ENCODE data around the gene C4orf50.

The C4orf50 gene

DNA sequence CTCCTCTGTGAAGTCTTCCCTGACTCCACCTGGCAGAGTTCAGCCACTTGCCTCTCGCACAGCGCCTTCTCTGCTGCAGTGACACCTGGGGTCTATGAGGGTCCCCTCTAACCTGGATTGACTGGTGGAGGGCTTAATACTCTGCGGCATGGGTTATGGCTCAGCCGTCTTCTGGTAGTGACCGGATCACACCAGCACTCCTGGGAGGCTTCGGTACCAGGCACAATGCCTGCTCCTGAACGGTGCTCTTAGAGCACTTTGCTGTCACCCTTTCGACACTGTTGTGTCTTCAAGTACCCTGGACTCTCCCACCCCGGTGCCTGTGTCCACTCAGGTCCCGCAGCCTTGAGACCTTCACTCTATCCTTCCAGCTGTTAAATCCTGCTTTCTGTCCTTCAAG is 50.0 kb downstream of the C4orf50 start:
- H3K36me3 ChIP-seq (ENCODE audit: control insufficient read depth in 2 of 2, insufficient read depth in 2 of 2, low read length in 2 of 2): no peaks in the 10 kb centered on the region

DNA sequence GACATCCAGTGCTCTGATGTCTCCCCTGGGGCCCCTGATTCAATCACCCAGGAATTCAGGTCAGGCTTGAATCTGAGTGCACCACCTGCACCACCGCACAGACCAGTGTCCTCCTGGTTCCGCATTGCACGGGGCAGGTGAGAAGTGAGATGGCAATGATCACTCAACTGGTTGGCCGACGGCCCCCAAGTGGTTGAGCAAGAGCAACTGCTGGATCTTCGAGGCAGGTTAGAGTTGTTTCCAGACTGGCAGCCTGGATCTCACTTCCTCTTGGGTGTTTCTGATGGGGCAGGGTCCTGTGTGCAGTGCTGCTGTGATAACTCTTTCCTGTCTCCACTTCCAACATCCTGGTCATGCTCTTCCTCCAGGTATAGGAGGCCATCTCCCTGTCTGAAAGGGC is 50.4 kb downstream of the C4orf50 start:
- Histone ChIP-seq H3K4me1 (ENCODE audit: control insufficient read depth, insufficient read depth, low read length) (no peaks in the 10 kb centered on the region), H3K27me3 (ENCODE audit: control insufficient read depth in 1 of 2, insufficient read depth in 2 of 2, low read length in 2 of 2) (peaks cover 11 to 24% of the 10 kb centered on the region in 2 donors), H3K9me3 (ENCODE audit: control insufficient read depth in 2 of 2, low read length in 2 of 2) (no peaks in the 10 kb centered on the region), H3K4me3 (ENCODE audit: low read length in 2 of 2) (no peak overlapping the region), H3K27ac (ENCODE audit: low read length) (no peak overlapping the region), H3K9ac (ENCODE audit: low read length in 2 of 2) (no peak overlapping the region), H3K36me3 (ENCODE audit: control insufficient read depth in 2 of 2, insufficient read depth in 2 of 2, low read length in 2 of 2) (no peaks in the 10 kb centered on the region)

More for the DNA sequence above, 50.0 kb downstream of the C4orf50 start:
- no peak overlapping the region for H3K27ac ChIP-seq (ENCODE audit: low read length)
- peaks cover 12 to 28% of the 10 kb centered on the region in 2 donors for H3K27me3 ChIP-seq (ENCODE audit: control insufficient read depth in 1 of 2, insufficient read depth in 2 of 2, low read length in 2 of 2)
- no peak overlapping the region for H3K9ac ChIP-seq (ENCODE audit: low read length in 2 of 2)
- H3K9me3 ChIP-seq (ENCODE audit: control insufficient read depth in 2 of 2, low read length in 2 of 2): no peaks in the 10 kb centered on the region
- no peak overlapping the region for H3K4me3 ChIP-seq (ENCODE audit: low read length in 2 of 2)
- H3K4me1 ChIP-seq (ENCODE audit: control insufficient read depth, insufficient read depth, low read length): no peaks in the 10 kb centered on the region

DNA sequence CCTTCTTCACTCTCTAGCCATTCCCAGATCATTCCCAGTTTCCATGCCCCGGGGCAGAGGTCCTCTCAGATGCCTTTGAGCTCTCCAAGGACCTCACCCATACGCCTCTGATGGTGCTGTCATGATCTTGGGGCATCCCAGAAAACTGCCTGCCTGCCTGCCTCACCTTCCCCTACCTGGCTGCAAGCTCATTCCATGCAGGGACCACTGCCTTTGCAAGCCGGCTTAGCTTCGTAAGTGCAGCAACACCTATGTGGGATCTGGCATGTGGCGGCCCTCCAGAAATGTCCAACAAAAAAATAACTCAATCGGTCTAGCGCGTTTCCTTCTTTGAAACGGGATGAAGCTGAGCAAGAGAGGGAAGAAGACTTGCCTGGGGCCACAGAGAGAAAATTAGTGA is 53.0 kb downstream of the C4orf50 start:
- no peak overlapping the region for H3K4me3 ChIP-seq (ENCODE audit: low read length in 2 of 2)

DNA sequence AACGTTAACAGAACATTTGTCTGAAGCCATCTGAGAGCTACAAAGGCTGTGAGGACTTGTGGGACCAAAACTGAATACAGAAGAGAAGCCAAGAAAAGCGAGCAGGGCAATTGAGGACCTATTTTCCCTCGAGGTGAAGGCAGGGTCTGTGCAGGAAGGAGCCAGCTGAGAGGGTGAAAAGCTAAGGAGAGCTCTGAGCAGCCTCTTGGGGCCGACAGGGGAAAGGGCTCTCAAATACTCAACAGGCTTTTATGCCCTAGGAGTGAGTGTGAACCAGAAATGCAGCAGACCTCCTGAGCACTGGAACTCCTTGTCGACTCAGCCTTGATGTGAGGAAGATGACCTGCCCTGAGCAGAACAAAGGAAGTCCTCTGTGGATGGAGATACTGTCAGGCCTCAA is 54.2 kb downstream of the C4orf50 start:
- Histone ChIP-seq H3K27me3 (ENCODE audit: control insufficient read depth in 1 of 2, insufficient read depth in 2 of 2, low read length in 2 of 2) (peaks cover 8 to 13% of the 10 kb centered on the region in 2 donors), H3K4me3 (ENCODE audit: low read length in 2 of 2) (no peak overlapping the region), H3K36me3 (ENCODE audit: control insufficient read depth in 2 of 2, insufficient read depth in 2 of 2, low read length in 2 of 2) (no peaks in the 10 kb centered on the region), H3K9me3 (ENCODE audit: control insufficient read depth in 2 of 2, low read length in 2 of 2) (no peaks in the 10 kb centered on the region), H3K9ac (ENCODE audit: low read length in 2 of 2) (no peak overlapping the region), H3K4me1 (ENCODE audit: control insufficient read depth, insufficient read depth, low read length) (no peaks in the 10 kb centered on the region), H3K27ac (ENCODE audit: low read length) (no peak overlapping the region)

More for the DNA sequence above, 53.0 kb downstream of the C4orf50 start:
- Histone ChIP-seq H3K27ac (ENCODE audit: low read length) (no peak overlapping the region), H3K36me3 (ENCODE audit: control insufficient read depth in 2 of 2, insufficient read depth in 2 of 2, low read length in 2 of 2) (no peaks in the 10 kb centered on the region), H3K9me3 (ENCODE audit: control insufficient read depth in 2 of 2, low read length in 2 of 2) (no peaks in the 10 kb centered on the region), H3K27me3 (ENCODE audit: control insufficient read depth in 1 of 2, insufficient read depth in 2 of 2, low read length in 2 of 2) (peaks cover 6 to 15% of the 10 kb centered on the region in 2 donors), H3K4me1 (ENCODE audit: control insufficient read depth, insufficient read depth, low read length) (no peaks in the 10 kb centered on the region), H3K9ac (ENCODE audit: low read length in 2 of 2) (no peak overlapping the region)

DNA sequence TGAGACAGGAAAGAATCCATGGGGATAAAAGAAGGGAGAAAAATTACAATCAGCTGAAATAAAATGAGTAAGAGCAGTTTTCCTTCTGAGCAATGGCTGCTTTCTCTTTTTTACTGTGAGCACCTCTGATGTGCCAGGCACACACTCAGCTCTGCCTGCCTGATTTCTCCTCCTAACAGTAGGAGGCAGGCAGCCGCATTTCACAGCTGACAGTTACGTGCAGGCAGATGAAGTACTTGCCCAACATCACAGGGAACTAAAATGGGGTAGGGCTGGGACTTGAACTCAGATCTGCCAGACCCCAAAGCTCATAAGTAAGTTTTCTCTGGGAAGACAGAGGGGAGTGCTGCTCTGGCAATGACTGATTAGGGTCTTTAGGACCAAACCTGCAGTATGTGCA is 54.6 kb downstream of the C4orf50 start:
- Histone ChIP-seq H3K4me3 (ENCODE audit: low read length in 2 of 2) (no peak overlapping the region), H3K4me1 (ENCODE audit: control insufficient read depth, insufficient read depth, low read length) (no peaks in the 10 kb centered on the region), H3K27me3 (ENCODE audit: control insufficient read depth in 1 of 2, insufficient read depth in 2 of 2, low read length in 2 of 2) (peaks cover 8 to 12% of the 10 kb centered on the region in 2 donors), H3K36me3 (ENCODE audit: control insufficient read depth in 2 of 2, insufficient read depth in 2 of 2, low read length in 2 of 2) (no peaks in the 10 kb centered on the region), H3K27ac (ENCODE audit: low read length) (no peak overlapping the region), H3K9me3 (ENCODE audit: control insufficient read depth in 2 of 2, low read length in 2 of 2) (no peaks in the 10 kb centered on the region), H3K9ac (ENCODE audit: low read length in 2 of 2) (no peak overlapping the region)

DNA sequence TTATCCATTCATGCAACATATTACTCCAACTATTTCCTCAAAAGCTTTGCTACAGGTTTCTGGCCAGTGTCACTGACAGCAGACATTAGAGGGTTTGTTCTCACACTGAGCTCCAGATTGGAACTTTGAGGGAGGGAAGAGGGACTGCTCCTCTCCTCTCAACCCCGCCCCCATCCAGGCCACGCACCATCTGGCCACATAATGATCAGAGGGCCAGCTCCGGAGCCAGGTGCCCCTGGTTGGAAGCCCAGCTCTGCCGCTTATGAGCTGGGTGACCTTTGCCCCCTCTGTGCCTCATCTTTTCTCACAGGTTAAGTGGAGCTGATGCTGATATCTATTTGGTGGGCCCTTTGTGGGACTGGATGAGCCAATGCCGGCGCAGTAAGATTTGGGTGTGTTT is 55.8 kb downstream of the C4orf50 start:
- H3K4me3 ChIP-seq (ENCODE audit: low read length in 2 of 2): no peak overlapping the region
- peaks cover 8 to 15% of the 10 kb centered on the region in 2 donors for H3K27me3 ChIP-seq (ENCODE audit: control insufficient read depth in 1 of 2, insufficient read depth in 2 of 2, low read length in 2 of 2)
- H3K36me3 ChIP-seq (ENCODE audit: control insufficient read depth in 2 of 2, insufficient read depth in 2 of 2, low read length in 2 of 2): no peaks in the 10 kb centered on the region
- H3K9me3 ChIP-seq (ENCODE audit: control insufficient read depth in 2 of 2, low read length in 2 of 2): no peaks in the 10 kb centered on the region
- no peaks in the 10 kb centered on the region for H3K4me1 ChIP-seq (ENCODE audit: control insufficient read depth, insufficient read depth, low read length)
- H3K27ac ChIP-seq (ENCODE audit: low read length): no peak overlapping the region
- no peak overlapping the region for H3K9ac ChIP-seq (ENCODE audit: low read length in 2 of 2)

DNA sequence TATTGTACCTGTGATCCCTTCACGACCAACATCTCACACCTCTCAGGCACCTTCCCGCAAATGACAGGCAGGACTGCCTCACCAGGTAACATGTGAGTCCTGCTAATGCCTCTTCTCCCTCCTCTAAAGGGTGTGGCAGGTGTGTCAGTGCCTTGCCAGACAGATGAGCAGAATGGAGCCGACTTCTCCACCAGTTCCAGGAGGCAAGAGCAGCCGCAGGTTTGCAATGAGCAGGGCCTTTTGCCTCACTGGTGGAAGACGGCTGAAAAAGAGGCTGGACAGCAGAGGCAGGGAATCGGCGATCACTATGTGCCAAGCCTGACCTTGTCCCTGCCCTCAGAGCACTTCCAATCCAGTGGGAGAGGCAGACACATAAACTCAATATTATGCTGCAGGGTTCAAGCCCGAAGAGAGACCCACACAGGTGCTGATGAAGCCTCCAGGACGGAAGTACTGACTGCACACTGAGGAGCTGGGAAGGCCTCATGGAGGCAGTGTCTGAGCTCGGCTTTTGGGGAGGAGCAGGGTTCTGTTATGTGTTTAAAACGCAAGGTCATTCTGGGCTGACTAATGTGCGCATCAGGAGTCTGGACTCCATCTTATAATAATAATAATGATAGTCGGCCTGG is 57.9 kb downstream of the C4orf50 start:
- no peak overlapping the region for H3K9ac ChIP-seq (ENCODE audit: low read length in 2 of 2)
- H3K4me3 ChIP-seq (ENCODE audit: low read length in 2 of 2): no peak overlapping the region
- no peak overlapping the region for H3K27ac ChIP-seq (ENCODE audit: low read length)
- no peaks in the 10 kb centered on the region for H3K36me3 ChIP-seq (ENCODE audit: control insufficient read depth in 2 of 2, insufficient read depth in 2 of 2, low read length in 2 of 2)
- peaks cover 9 to 29% of the 10 kb centered on the region in 2 donors for H3K27me3 ChIP-seq (ENCODE audit: control insufficient read depth in 1 of 2, insufficient read depth in 2 of 2, low read length in 2 of 2)
- H3K9me3 ChIP-seq (ENCODE audit: control insufficient read depth in 2 of 2, low read length in 2 of 2): no peaks in the 10 kb centered on the region
- H3K4me1 ChIP-seq (ENCODE audit: control insufficient read depth, insufficient read depth, low read length): no peaks in the 10 kb centered on the region

DNA sequence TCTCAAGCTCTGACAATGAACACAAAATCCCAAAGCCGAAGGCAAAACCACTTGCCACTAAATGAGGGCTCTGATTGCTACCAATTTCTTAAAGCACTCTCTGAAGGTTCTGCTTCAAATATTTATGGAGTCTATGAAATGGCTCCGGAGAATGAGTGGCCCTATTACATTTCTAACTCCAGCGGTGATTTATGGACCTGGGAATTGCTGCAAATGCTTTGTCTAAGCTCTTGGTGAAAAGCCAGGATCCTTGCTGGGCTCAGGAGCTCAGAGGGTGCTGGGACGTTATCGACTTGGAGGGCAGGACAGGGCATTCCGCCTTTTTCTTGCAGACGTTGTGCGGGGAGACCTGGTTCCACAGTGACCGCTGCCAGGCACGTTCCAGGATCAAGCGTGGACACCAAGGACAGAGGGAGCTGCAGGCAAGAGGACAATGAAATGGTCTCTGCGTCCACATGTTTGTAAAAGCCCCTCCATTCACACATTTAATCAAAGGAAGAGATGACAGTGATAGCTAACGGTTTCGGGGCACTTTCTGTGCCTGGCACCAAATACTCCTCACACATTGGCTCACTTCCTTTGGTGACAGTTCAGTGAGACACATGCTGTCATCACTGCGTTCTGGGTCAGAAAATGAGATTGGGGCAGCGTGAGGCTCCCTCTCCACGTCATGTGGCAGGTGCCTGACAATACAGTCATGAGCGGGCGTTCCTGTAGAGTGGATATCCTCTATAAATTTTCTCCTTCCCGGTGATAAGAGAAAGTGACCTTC is 58.8 kb downstream of the C4orf50 start:
- Histone ChIP-seq H3K4me1 (ENCODE audit: control insufficient read depth, insufficient read depth, low read length) (no peaks in the 10 kb centered on the region), H3K9me3 (ENCODE audit: control insufficient read depth in 2 of 2, low read length in 2 of 2) (no peaks in the 10 kb centered on the region), H3K36me3 (ENCODE audit: control insufficient read depth in 2 of 2, insufficient read depth in 2 of 2, low read length in 2 of 2) (no peaks in the 10 kb centered on the region), H3K27ac (ENCODE audit: low read length) (no peak overlapping the region), H3K9ac (ENCODE audit: low read length in 2 of 2) (no peak overlapping the region), H3K27me3 (ENCODE audit: control insufficient read depth in 1 of 2, insufficient read depth in 2 of 2, low read length in 2 of 2) (peaks cover 8 to 23% of the 10 kb centered on the region in 2 donors), H3K4me3 (ENCODE audit: low read length in 2 of 2) (no peak overlapping the region)

DNA sequence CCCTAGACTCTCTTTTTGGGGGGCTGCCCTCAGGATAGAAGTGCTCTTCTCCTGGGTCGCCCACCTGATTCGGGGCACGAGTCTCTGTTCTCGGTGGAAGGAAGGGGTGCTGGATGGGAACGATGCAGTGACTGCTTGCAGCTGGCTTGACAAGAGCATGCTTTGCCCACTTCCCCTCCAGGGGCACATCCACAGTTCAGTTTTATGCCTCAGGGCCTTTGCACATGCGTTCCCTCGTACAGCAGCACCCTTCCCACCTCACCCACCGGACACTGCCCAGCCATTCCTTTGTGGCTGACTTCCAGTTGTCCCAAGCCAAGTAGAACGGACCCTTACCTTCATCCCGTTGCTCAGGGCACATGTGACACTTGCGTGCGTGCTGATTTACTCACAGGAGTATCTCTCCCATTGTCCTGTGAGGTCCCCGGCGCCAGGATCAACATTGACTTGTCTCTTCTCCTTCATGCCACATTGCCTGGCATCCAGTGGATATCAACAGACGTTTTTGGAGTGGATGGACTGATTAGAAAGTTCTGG is 60.0 kb downstream of the C4orf50 start:
- no peak overlapping the region for H3K4me3 ChIP-seq (ENCODE audit: low read length in 2 of 2)
- peaks cover 10 to 24% of the 10 kb centered on the region in 2 donors for H3K27me3 ChIP-seq (ENCODE audit: control insufficient read depth in 1 of 2, insufficient read depth in 2 of 2, low read length in 2 of 2)
- no peak overlapping the region for H3K9ac ChIP-seq (ENCODE audit: low read length in 2 of 2)
- H3K4me1 ChIP-seq (ENCODE audit: control insufficient read depth, insufficient read depth, low read length): no peaks in the 10 kb centered on the region
- H3K36me3 ChIP-seq (ENCODE audit: control insufficient read depth in 2 of 2, insufficient read depth in 2 of 2, low read length in 2 of 2): no peaks in the 10 kb centered on the region
- no peak overlapping the region for H3K27ac ChIP-seq (ENCODE audit: low read length)
- no peaks in the 10 kb centered on the region for H3K9me3 ChIP-seq (ENCODE audit: control insufficient read depth in 2 of 2, low read length in 2 of 2)

DNA sequence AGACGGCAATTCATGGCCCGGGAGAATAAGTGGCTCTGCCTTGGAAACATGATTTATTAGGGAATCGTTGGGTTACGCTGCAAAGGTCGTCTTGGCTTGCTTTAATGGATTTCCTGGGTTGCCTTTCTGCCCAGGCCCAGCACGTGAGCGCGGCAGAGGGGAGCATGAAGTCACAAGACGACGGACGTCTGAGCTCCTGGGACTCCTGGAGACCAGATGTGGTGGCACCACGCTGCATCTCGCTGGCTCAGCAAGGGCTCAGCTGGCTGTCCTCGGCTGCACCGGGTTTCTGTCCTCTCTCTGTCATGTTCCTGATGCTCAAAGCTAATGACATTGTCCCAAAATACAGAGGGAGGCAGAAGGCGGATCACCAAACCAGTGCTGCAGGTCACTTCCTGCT is 61.2 kb downstream of the C4orf50 start:
- Histone ChIP-seq H3K27ac (ENCODE audit: low read length) (no peak overlapping the region), H3K9me3 (ENCODE audit: control insufficient read depth in 2 of 2, low read length in 2 of 2) (no peaks in the 10 kb centered on the region), H3K36me3 (ENCODE audit: control insufficient read depth in 2 of 2, insufficient read depth in 2 of 2, low read length in 2 of 2) (no peaks in the 10 kb centered on the region), H3K4me1 (ENCODE audit: control insufficient read depth, insufficient read depth, low read length) (no peaks in the 10 kb centered on the region), H3K27me3 (ENCODE audit: control insufficient read depth in 1 of 2, insufficient read depth in 2 of 2, low read length in 2 of 2) (peaks cover 10 to 25% of the 10 kb centered on the region in 2 donors), H3K4me3 (ENCODE audit: low read length in 2 of 2) (no peak overlapping the region), H3K9ac (ENCODE audit: low read length in 2 of 2) (no peak overlapping the region)

Data from stomach smooth muscle (tissue), 2 donors.